Uterus (tissue), 2 donors: ENCODE data around the gene HDDC2.

Source experiments
- CTCF ChIP-seq, 4 experiments: fragments of 200-600 bp in 2 of 4; fragments of 450-650 bp in 2 of 4; sonication (generic) in 2 of 4; IDR thresholded peaks; one replicate each; pipeline ENCODE4 v1.5.1; 2016 to 2019; ENCODE audit warnings: antibody characterized with exemption in 4 of 4, mild to moderate bottlenecking in 2 of 4, moderate library complexity in 1 of 4
- POLR2A ChIP-seq, 2 donors: fragments of 450-650 bp; IDR thresholded peaks; one replicate each; pipeline ENCODE4 v1.6.1; 2016; ENCODE audit warnings: antibody characterized with exemption in 2 of 2, mild to moderate bottlenecking in 1 of 2, moderate library complexity in 1 of 2

GRCh38 chr6:125306756-125307149 lies 5.0 kb upstream of the HDDC2 start:
- TF ChIP-seq CTCF (IDR thresholded peaks at IDR 0.05) (no peak), POLR2A (IDR thresholded peaks at IDR 0.05) (no peak)
